ENCODE results near the gene TOMM5. TPM values are rescaled to one million over a fixed set of nuclear protein-coding genes. Genes with fewer than 3 reads are reported as not detected.

TOMM5 gene
- total RNA-seq, 1 donor, result 72.4 TPM

GRCh38 chr9:37559125-37559524, 33.3 kb downstream of the TOMM5 start:
- Histone ChIP-seq H4K20me1 (ENCODE audit: insufficient read depth, low read length) (peaks cover 3% of the 10 kb centered on the region), H3K4me3 (ENCODE audit: insufficient read depth, low read length) (no peak overlapping the region), H3K4me1 (ENCODE audit: insufficient read depth, low read length) (no peaks in the 10 kb centered on the region), H3K9me3 (ENCODE audit: low read depth, low read length) (no peaks in the 10 kb centered on the region), H3K79me2 (ENCODE audit: insufficient read depth, low read length) (peaks cover 21% of the 10 kb centered on the region), H3K4me2 (ENCODE audit: insufficient read depth, low read length) (no peak overlapping the region), H3K36me3 (ENCODE audit: insufficient read depth, low read length) (no peaks in the 10 kb centered on the region), H3K27ac (ENCODE audit: low read depth, low read length) (no peak overlapping the region), H3K27me3 (ENCODE audit: insufficient read depth, low read length) (no peaks in the 10 kb centered on the region), H2AFZ (ENCODE audit: low read length) (no peak overlapping the region)
- no peak for DNase-seq (ENCODE audit: insufficient read length, low spot score, missing footprints)
- no peak for TF ChIP-seq CTCF (IDR thresholded peaks at IDR 0.05; ENCODE audit: extremely low read depth, low read depth, low read length)

- Histone ChIP-seq H2AFZ (ENCODE audit: low read length) (no peak overlapping the region), H3K4me3 (ENCODE audit: insufficient read depth, low read length) (no peak overlapping the region), H3K79me2 (ENCODE audit: insufficient read depth, low read length) (peaks cover 16% of the 10 kb centered on the region), H3K4me1 (ENCODE audit: insufficient read depth, low read length) (peaks cover 5% of the 10 kb centered on the region), H4K20me1 (ENCODE audit: insufficient read depth, low read length) (peaks cover 9% of the 10 kb centered on the region), H3K9me3 (ENCODE audit: low read depth, low read length) (no peaks in the 10 kb centered on the region), H3K27me3 (ENCODE audit: insufficient read depth, low read length) (no peaks in the 10 kb centered on the region), H3K36me3 (ENCODE audit: insufficient read depth, low read length) (no peaks in the 10 kb centered on the region), H3K4me2 (ENCODE audit: insufficient read depth, low read length) (no peak overlapping the region), H3K27ac (ENCODE audit: low read depth, low read length) (peak overlapping the region; percentile 63)
- peak; percentile 70 for DNase-seq (ENCODE audit: insufficient read length, low spot score, missing footprints)
- no peak for TF ChIP-seq CTCF (IDR thresholded peaks at IDR 0.05; ENCODE audit: extremely low read depth, low read depth, low read length)
Measured at GRCh38 chr9:37555786-37556185, 36.6 kb downstream of the TOMM5 start.

- peaks cover 13% of the 10 kb centered on the region for H4K20me1 ChIP-seq (ENCODE audit: insufficient read depth, low read length)
- no peaks in the 10 kb centered on the region for H3K27me3 ChIP-seq (ENCODE audit: insufficient read depth, low read length)
- H3K4me1 ChIP-seq (ENCODE audit: insufficient read depth, low read length), result peaks cover 8% of the 10 kb centered on the region
- no peak overlapping the region for H3K4me3 ChIP-seq (ENCODE audit: insufficient read depth, low read length)
- no peak for DNase-seq (ENCODE audit: insufficient read length, low spot score, missing footprints)
- H3K27ac ChIP-seq (ENCODE audit: low read depth, low read length), result no peak overlapping the region
- H2AFZ ChIP-seq (ENCODE audit: low read length), result no peak overlapping the region
- TF ChIP-seq CTCF (IDR thresholded peaks at IDR 0.05; ENCODE audit: extremely low read depth, low read depth, low read length), result no peak
- no peaks in the 10 kb centered on the region for H3K36me3 ChIP-seq (ENCODE audit: insufficient read depth, low read length)
- no peak overlapping the region for H3K4me2 ChIP-seq (ENCODE audit: insufficient read depth, low read length)
- no peaks in the 10 kb centered on the region for H3K9me3 ChIP-seq (ENCODE audit: low read depth, low read length)
- peaks cover 9% of the 10 kb centered on the region for H3K79me2 ChIP-seq (ENCODE audit: insufficient read depth, low read length)
Measured at GRCh38 chr9:37554318-37554717, 38.1 kb downstream of the TOMM5 start.

GRCh38 chr9:37551888-37552287, 40.5 kb downstream of the TOMM5 start:
- Histone ChIP-seq H3K4me2 (ENCODE audit: insufficient read depth, low read length) (no peak overlapping the region), H3K4me3 (ENCODE audit: insufficient read depth, low read length) (no peak overlapping the region), H2AFZ (ENCODE audit: low read length) (no peak overlapping the region), H3K4me1 (ENCODE audit: insufficient read depth, low read length) (peaks cover 8% of the 10 kb centered on the region), H4K20me1 (ENCODE audit: insufficient read depth, low read length) (peaks cover 22% of the 10 kb centered on the region), H3K27me3 (ENCODE audit: insufficient read depth, low read length) (no peaks in the 10 kb centered on the region), H3K79me2 (ENCODE audit: insufficient read depth, low read length) (no peaks in the 10 kb centered on the region), H3K9me3 (ENCODE audit: low read depth, low read length) (no peaks in the 10 kb centered on the region), H3K27ac (ENCODE audit: low read depth, low read length) (no peak overlapping the region), H3K36me3 (ENCODE audit: insufficient read depth, low read length) (no peaks in the 10 kb centered on the region)
- DNase-seq (ENCODE audit: insufficient read length, low spot score, missing footprints), result no peak
- TF ChIP-seq CTCF (IDR thresholded peaks at IDR 0.05; ENCODE audit: extremely low read depth, low read depth, low read length), result no peak
